ENCODE data around the gene ANK3.
A peak's percentile ranks its signal among the peaks of the same experiment; 100 is the strongest.

Gene ANK3

GRCh38 chr10:60206735-60207134 lies 182.9 kb downstream of the ANK3 start:
- no peak for TF ChIP-seq CTCF (IDR thresholded peaks at IDR 0.05; ENCODE audit: borderline replicate concordance, insufficient read depth, low read depth, low read length)
- no peak overlapping the region for H3K4me3 ChIP-seq (ENCODE audit: low read depth, low read length)

GRCh38 chr10:60205741-60206140 lies 183.9 kb downstream of the ANK3 start:
- TF ChIP-seq CTCF (IDR thresholded peaks at IDR 0.05; ENCODE audit: borderline replicate concordance, insufficient read depth, low read depth, low read length): no peak
- no peak overlapping the region for H3K4me3 ChIP-seq (ENCODE audit: low read depth, low read length)

- H3K4me3 ChIP-seq (ENCODE audit: low read depth, low read length): no peak overlapping the region
- TF ChIP-seq CTCF (IDR thresholded peaks at IDR 0.05; ENCODE audit: borderline replicate concordance, insufficient read depth, low read depth, low read length): peak; percentile 47; the same call in 1 of the 2 replicates
Measured at GRCh38 chr10:60203993-60204618, 185.6 kb downstream of the ANK3 start.

GRCh38 chr10:60200682-60201053 lies 189.0 kb downstream of the ANK3 start:
- no peak overlapping the region for H3K4me3 ChIP-seq (ENCODE audit: low read depth, low read length)
- no peak for TF ChIP-seq CTCF (IDR thresholded peaks at IDR 0.05; ENCODE audit: borderline replicate concordance, insufficient read depth, low read depth, low read length)

GRCh38 chr10:60200012-60200681 lies 189.5 kb downstream of the ANK3 start:
- no peak for TF ChIP-seq CTCF (IDR thresholded peaks at IDR 0.05; ENCODE audit: borderline replicate concordance, insufficient read depth, low read depth, low read length)
- H3K4me3 ChIP-seq (ENCODE audit: low read depth, low read length): no peak overlapping the region

GRCh38 chr10:60197206-60197605 lies 192.5 kb downstream of the ANK3 start:
- H3K4me3 ChIP-seq (ENCODE audit: low read depth, low read length): no peak overlapping the region
- TF ChIP-seq CTCF (IDR thresholded peaks at IDR 0.05; ENCODE audit: borderline replicate concordance, insufficient read depth, low read depth, low read length): no peak

- no peak overlapping the region for H3K4me3 ChIP-seq (ENCODE audit: low read depth, low read length)
- TF ChIP-seq CTCF (IDR thresholded peaks at IDR 0.05; ENCODE audit: borderline replicate concordance, insufficient read depth, low read depth, low read length): no peak
Measured at GRCh38 chr10:60194421-60194820, 195.3 kb downstream of the ANK3 start.

Measured in GM12875 (cell line).